ENCODE measurements around the gene FOXA1.

DNA sequence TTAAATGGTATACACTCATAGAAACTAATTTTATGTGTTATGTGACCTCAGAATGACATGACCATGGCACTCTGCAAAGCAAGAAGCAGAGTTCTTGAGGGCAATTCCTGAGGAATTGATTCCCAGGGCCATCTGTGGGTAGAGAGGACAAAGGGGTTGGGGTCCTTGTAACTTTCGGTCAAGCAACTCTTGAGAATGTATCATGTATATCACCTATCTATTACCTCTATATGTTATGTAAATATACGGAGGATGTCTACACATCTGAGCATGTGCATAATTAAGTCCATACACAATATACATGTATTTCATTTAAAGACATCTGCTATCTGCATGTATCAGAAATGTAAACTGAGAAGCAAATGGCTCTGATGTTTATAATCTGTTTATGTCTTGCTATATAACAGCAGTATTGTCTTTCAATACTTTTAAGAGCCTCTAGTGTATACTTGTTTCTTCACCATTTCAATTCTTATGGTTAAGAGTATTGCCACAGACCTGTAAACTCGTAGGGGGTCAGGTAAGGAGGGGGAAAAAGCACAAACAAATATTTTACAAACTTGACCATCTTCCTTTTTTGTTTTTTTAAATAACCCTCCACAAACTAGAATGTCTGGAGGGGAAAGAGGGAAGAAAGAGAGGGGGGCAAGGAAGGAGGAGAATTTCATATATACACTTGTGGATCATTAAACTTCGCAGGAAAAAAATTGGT, 4.5 kb downstream of the FOXA1 start:
- TF ChIP-seq POLR2A (IDR thresholded peaks at IDR 0.05) (no peak), EP300 (IDR thresholded peaks at IDR 0.05) (no peak), CTCF (IDR thresholded peaks at IDR 0.05) (no peak)
